ENCODE data around the gene TOMM5.

Gene TOMM5

DNA sequence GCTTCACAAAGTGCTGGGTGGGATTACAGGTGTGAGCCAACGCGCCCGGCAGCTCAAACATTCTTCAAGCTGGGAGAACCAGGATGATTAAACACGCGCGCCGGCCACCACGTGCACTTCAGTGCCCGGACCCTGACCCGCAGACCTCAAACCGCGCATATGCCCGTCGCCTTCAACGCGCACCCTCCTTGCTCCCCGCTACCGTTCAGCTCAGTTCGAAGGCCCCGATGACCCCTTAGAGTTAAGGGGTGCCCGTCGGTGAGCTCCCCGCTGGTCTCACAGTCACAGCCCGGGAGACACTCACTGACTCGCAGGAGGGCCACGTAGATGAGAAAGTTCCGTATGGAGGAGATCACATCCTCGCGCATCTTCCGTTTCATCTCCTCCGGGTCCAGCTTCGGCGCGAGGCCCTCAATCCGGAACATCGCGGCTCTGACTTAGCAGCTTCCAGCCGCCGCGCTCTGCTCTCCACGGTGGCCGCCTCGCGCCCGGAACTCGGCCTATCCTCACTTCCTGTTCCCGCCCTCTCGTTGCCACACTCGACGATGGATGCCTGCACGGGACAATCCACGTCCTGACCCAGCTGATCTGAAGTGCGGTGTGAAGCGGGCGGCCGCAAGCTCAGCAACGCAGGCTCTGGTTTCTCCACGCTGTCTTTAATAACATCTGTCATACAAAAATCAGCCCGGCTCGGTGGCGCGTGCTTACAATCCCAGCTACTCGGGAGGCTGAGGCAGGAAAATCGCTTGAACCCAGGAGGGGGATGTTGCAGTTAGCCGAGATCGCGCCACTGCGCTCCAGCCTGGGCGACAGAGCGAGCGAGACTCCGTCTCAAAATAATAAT lies at the start of gene TOMM5:
Gene TOMM5, minus strand, starts transcription at position 490 of the 844 bp plus-strand sequence. Its CDS starts 65 bp downstream, at position 425.
- peak; percentile 77 for DNase-seq (ENCODE audit: low read depth)

- no peak for DNase-seq (ENCODE audit: low read depth)
Measured at GRCh38 chr9:37641331-37641730, 48.9 kb upstream of the TOMM5 start.

DNA sequence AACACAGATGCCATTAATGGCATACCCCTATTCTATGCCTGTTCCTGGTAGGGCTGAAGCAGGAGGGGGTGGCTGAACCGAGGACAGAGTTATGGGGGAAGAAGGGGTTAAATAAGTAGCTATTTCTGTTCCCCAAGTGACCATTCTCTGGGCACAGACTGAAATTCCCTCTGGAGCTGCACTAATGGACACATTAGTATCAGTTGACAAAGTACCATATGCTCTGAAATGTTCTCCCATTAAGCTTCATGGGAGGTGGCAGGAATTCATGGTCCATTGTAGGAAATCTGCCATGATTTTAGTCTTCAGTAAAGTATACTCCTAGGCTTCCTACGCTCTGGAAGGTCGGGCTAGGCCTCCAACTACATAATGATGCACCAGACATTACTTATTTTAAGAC lies 47.8 kb upstream of the TOMM5 start:
- DNase-seq (ENCODE audit: low read depth), result no peak

- no peak for DNase-seq (ENCODE audit: low read depth)
Measured at GRCh38 chr9:37639841-37640240, 47.4 kb upstream of the TOMM5 start.

DNA sequence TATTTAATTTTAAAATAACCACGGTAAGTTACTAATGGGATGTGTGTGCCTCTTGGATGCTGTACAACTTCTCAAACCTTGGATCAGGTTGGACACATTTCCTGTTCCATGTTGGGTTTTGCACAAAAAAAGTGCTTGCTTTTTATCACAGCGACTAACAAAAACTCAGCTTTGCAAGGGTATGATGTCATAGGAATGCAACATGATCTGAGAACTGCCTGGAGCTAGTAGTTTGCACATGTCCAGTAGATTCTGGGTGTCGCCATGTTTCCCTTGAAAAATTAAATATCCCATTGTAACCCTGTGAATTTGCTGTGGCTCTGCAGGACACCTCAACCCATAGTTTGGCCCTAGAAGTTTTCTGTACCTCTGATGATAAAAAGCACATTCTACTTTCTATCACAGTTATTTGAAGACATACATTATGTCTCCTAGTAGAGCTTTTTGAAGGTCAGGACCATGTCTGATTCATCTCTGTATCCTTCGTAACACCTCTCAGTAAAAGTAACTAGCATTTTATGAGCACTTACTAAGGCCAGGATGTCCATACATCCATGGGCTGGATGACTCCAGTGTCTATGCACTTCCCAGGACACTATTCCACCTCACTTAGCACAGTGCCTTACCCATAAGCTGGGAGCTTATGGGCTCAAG lies 46.8 kb upstream of the TOMM5 start:
- DNase-seq (ENCODE audit: low read depth), result no peak

- DNase-seq (ENCODE audit: low read depth), result no peak
Measured at GRCh38 chr9:37636511-37637448, 44.4 kb upstream of the TOMM5 start.

- DNase-seq (ENCODE audit: low read depth), result no peak
Measured at GRCh38 chr9:37635808-37636207, 43.4 kb upstream of the TOMM5 start.

GRCh38 chr9:37632479-37632878 lies 40.1 kb upstream of the TOMM5 start:
- DNase-seq (ENCODE audit: low read depth), result no peak

DNA sequence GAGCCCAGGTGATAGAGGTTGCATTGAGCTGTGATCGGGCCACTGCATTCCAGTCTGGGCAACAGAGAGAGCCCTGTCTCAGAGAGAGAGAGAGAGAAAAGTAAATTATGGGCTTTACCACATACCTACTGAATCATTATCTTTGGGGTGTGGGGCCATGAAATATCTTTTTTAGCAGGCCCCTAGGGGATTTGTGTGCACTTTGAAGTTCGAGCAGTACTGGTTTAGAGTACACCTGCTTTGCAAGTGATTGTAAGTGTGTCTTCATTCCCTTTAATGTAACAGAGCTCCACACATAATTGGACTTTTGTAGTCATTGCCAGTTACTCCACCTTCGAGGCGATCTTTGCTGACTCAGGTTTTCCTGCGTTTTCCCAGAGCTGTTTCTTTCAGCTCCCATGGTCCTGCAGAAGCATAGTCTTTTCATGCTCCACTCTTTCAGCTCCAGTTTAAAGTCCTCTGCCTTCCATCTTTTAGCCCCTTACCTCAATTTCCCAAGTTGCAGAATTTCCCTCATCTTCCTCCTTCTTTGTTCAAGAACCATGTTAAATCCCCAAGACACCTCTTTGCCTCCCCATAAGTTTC lies 34.4 kb upstream of the TOMM5 start:
- no peak for DNase-seq (ENCODE audit: low read depth)

DNA sequence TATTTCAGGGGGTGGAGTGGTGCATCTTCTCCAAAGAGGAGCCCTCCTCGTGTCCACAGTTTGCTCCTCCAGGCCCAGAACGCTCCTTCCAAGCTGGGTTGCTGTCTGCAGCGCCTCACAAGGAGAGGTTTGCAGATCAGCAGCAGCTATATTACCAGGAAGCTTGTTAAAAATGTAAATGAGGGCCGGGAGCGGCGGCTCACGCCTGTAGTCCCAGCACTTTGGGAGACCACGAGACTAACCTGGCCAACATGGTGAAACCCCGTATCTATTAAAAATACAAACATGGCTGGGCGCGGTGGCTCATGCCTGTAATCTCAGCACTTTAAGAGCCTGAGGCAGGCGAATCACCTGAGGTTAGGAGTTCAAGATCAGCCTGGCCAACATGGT lies 33.4 kb upstream of the TOMM5 start:
- DNase-seq (ENCODE audit: low read depth), result no peak

- no peak for DNase-seq (ENCODE audit: low read depth)
Measured at GRCh38 chr9:37625036-37625757, 32.8 kb upstream of the TOMM5 start.

DNA sequence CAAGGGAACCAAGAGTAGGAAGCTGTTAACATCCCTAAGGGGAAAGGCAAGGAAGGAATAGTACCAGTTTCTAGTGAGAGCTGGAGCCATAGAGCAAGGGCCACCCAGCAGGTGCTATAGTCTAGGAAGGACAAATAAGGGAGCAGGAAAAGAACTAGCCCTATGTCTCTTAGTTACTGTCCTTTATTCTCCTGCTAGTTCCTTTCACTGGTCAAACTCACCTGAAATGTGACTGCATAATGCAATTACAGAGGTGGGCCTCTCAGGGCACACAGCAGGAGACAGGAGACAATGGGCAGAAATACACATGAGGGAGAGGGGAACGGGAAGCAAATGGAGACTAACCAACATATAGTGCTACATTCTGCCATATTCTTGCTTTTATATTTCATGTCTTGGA lies 31.7 kb upstream of the TOMM5 start:
- DNase-seq (ENCODE audit: low read depth), result no peak

DNA sequence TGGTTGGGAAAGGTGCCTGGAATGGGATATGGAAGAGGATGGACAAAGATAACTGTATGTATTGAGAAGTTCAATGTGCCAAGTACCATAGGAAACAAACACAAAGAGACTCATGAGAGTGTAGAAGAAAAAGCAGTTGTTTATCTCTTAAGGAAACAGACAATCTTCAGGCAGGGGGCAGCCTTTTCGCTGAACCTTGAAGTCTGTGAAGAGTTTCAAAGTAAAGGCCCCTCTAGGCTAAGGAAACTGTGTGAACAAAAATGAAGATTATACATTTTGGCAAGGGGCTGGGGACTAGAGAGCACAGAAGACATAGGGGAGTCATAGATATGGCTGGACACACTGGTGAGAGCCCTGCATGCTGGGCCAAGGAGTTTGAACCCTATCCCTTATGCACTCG lies 30.9 kb upstream of the TOMM5 start:
- no peak for DNase-seq (ENCODE audit: low read depth)

DNA sequence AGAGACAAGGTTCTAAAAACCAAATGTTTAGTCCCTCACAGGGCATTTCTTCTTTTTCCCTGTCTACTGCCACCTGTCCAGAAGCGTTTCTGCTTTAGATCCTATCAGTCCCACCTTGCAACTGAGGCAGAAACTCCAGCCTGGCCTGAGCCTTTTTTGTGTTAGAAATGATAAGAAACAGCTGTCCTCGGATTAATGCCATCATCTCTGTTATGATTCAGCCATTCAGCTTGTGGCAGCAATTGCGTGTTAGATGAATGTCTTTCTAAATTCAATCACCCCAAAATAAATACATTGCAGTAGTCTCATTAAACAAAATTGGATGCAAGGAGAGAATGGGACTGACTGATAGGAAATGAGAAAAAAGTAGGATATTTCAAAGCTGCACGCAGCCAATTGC lies 30.1 kb upstream of the TOMM5 start:
- DNase-seq (ENCODE audit: low read depth), result no peak

DNA sequence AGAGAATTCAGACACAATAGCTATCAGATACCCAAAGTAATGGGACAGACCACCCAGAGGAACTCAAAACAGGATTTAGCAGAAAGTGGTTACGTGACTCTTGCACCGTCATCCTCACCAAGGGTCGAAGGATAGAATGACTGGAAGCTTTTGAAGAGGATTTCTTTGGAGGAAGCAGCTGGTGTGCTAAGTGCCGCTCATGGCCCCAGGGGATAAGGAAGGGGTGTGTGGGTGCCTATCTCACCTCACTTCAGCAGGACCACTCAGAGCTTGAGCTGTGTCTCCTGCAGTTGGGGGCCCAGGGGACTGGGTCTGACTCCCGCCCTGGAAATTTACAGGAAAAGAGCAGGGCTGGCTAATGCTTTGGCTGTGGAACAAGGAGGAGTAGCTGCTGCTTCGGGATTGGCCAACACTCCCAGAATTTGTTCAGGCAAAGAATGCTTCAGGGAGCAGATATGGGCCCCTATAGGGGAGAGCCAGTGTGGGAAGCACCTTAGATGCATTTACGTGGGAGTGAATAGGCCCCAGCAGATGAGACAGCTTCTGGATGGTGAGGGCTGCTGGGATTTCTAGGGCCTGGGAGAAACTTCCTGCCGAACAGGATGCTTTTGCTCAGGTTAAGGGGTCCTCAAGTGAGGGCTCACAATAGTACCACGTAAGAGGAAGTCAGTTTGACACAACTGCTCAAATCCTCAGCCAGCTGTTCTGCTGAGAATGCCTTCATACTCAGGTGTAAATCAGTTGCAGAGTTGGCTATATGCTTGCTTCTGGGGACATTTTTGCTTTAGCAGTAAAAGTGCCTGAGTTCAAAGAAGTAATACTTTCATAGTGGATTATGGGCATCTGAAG lies 29.1 kb upstream of the TOMM5 start:
- DNase-seq (ENCODE audit: low read depth), result no peak

DNA sequence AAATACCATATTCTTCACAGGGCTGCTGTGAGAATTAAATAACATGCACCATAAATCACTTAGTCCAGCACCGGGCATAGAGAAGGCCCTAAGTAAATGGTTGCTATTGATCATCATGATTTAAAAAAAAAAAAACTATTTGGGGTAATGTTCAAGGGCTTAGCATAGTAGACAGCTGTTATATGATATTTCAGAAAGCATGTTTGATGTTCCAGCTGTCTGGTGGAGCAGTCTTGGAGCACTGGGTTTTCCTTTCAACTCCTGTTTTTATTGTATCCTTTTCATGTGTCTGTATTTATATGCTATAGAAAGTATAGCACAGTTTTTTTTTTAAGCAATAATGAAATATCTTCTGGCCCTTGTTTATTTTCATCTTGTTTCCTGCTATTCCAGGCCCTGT lies 28.0 kb upstream of the TOMM5 start:
- no peak for DNase-seq (ENCODE audit: low read depth)

GRCh38 chr9:37619806-37620205 lies 27.4 kb upstream of the TOMM5 start:
- DNase-seq (ENCODE audit: low read depth), result no peak

DNA sequence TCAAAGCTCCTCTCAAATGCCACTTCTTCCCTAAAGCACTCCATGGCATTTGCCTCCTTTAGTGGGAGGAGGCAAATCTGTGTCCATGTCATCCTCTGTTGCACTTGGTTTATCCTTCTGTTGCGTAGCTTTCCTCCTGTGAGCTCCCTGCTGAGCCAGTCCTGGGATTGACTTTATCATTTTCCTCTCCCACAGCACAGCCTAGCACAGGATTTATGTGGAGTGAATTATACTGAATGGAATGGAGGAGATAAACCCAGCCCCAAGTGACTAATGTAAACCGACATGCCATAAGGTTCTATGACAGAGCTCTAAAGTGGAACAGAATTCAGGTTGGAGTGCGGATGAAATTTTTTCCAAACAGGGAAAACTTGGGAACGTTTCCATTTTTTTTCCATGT lies 26.4 kb upstream of the TOMM5 start:
- no peak for DNase-seq (ENCODE audit: low read depth)

- no peak for DNase-seq (ENCODE audit: low read depth)
Measured at GRCh38 chr9:37617832-37618231, 25.4 kb upstream of the TOMM5 start.

GRCh38 chr9:37617161-37617560 lies 24.8 kb upstream of the TOMM5 start:
- no peak for DNase-seq (ENCODE audit: low read depth)

GRCh38 chr9:37611961-37612360 lies 19.6 kb upstream of the TOMM5 start:
- no peak for DNase-seq (ENCODE audit: low read depth)
